Esophagus squamous epithelium (tissue), 5 donors: Measurements from ENCODE around the gene DOCK1. TPM values are rescaled to one million over a fixed set of nuclear protein-coding genes. Genes with fewer than 3 reads are reported as not detected.

Experiments used
- DNase-seq: peaks from one replicate; lab custom pipeline; 2025; lab: John Stamatoyannopoulos, UW
- H3K27ac ChIP-seq, 4 donors: fragments of 200-600 bp; sonication (generic); one replicate each; pipeline ENCODE4 v1.5.1; 2016 to 2019; ENCODE audit warnings: mild to moderate bottlenecking in 1 of 4
- H3K27me3 ChIP-seq, 4 donors: fragments of 200-600 bp; sonication (generic); 1 replicate in 3 of 4; 2 replicates in 1 of 4; pipeline versions ENCODE4 v1.5.1 to v1.6.0; 2017 to 2021; ENCODE audit warnings: antibody characterized with exemption in 1 of 4
- H3K36me3 ChIP-seq, 3 donors: fragments of 200-600 bp; sonication (generic); one replicate each; pipeline ENCODE4 v1.5.1; 2016 to 2019
- H3K4me1 ChIP-seq, 3 donors: fragments of 200-600 bp; sonication (generic); one replicate each; pipeline ENCODE4 v1.5.1; 2017 to 2019
- H3K4me3 ChIP-seq, 4 donors: fragments of 200-600 bp; sonication (generic); 1 replicate in 3 of 4; 2 replicates in 1 of 4; pipeline ENCODE4 v1.5.1; 2016 to 2019; ENCODE audit warnings: mild to moderate bottlenecking in 2 of 4, moderate library complexity in 1 of 4
- H3K9me3 ChIP-seq, 3 donors: fragments of 200-600 bp; sonication (generic); one replicate each; pipeline ENCODE4 v1.5.1; 2016 to 2019
- CTCF ChIP-seq, 6 experiments: fragments of 450-650 bp in 4 of 6; fragments of 200-600 bp in 2 of 6; sonication (generic) in 2 of 6; IDR thresholded peaks; one replicate each; pipeline ENCODE4 v1.5.1; 2016 to 2019; ENCODE audit warnings: antibody characterized with exemption in 6 of 6, mild to moderate bottlenecking in 4 of 6, moderate library complexity in 4 of 6
- POLR2A ChIP-seq, 4 donors: fragments of 450-650 bp; IDR thresholded peaks; one replicate each; pipeline ENCODE4 v1.6.1; 2017; ENCODE audit warnings: antibody characterized with exemption in 4 of 4, mild to moderate bottlenecking in 4 of 4, moderate library complexity in 3 of 4
- WGBS, 2 donors: methylation state at CpG; one replicate each; pipeline ENCODE4 v1.1.5; 2018; 5-methylcytosine and 5-hydroxymethylcytosine counted together
- intact Hi-C: fragments of 100-400 bp; cut with DNase I; formaldehyde crosslinking; loops from one replicate; pipeline ENCODE4 v1.15.0; 2022
- total RNA-seq, 4 donors: library from RNA; depleted of rRNA; stranded (reverse); fragments of >200 nt; gene quantifications; one replicate each; pipeline ENCODE4 v1.1.0, GENCODE V29; 2016
- donor health status: DM: yes; HTN: yes; CAD: no.

The DOCK1 gene
- total RNA-seq, 4 donors from 2014 or later: 31.8 to 83.4 (median 49.8) TPM

DNA sequence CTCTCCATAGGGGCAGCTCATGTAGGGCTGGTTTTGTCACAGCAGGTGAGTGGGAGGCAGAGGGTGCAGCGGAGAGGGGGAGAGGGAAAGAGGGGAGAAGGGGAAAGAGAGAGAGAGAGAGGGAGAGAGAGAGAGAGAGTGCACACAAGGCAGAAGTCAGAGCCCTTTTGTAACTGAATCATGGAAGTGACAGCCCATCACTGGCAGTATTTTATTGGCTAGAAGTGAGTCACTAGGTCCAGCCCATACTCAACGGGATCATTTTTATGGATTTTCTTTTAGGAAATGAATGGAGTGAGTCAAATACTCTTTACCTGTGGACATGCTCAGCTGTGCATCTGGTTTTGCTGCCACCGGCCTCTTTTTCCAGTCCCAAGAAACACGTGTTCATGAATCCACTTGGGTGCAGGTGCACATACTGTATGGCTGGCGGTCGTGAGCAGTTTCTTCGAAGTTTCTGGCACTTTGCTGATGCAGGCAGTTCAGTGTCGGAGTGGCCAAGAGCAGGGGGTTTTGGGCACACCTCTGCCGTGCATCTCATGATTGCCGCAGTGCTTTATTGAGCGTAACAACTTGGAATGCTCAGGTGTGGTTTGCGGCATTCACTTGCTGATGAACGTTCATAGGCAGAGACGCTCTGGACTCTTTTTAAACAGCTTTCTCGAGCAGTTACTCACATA, 40.3 kb downstream of the DOCK1 start:
- TF ChIP-seq POLR2A (IDR thresholded peaks at IDR 0.05) (no peak), CTCF (IDR thresholded peaks at IDR 0.05) (no peak)
- Histone ChIP-seq H3K27me3 (no peaks in the 10 kb centered on the region), H3K27ac (no peak overlapping the region), H3K36me3 (peaks cover 0 to 23% (median 0%) of the 10 kb centered on the region in 3 donors), H3K4me1 (no peaks in the 10 kb centered on the region), H3K4me3 (no peak overlapping the region), H3K9me3 (no peaks in the 10 kb centered on the region)
- no peak for DNase-seq
- intact Hi-C loops: no loop called here
- WGBS, 2 donors: 76 to 78% methylated on average over 14 of the region's 15 CpGs

DNA sequence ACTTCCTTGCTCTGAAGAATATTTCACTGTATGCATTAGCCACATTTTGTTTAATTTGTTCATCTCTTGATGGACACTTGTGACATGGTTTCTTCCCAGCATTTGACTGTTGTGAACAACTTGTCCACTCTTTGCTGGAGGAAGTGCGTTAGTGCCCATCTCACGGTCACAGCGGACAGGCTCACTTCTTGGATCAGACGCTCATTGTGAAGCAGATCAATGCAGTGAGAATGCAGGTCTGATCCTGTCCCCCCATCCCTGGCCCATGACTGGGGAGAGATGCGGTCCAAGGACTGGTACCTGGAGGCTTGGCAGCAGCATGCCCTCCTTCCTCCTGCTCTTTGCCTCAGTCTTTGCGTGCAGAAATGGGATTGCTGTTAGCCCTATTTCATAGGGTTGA, 41.5 kb downstream of the DOCK1 start:
- H3K4me1 ChIP-seq: no peaks in the 10 kb centered on the region
- WGBS, 2 donors: 90 to 94% methylated on average over 5 of the region's 6 CpGs
- no peaks in the 10 kb centered on the region for H3K27me3 ChIP-seq
- intact Hi-C loops: no loop called here
- TF ChIP-seq POLR2A (IDR thresholded peaks at IDR 0.05): no peak
- TF ChIP-seq CTCF (IDR thresholded peaks at IDR 0.05): no peak
- peaks cover 0 to 23% (median 0%) of the 10 kb centered on the region in 3 donors for H3K36me3 ChIP-seq
- no peak overlapping the region for H3K4me3 ChIP-seq
- DNase-seq: no peak
- no peak overlapping the region for H3K27ac ChIP-seq
- no peaks in the 10 kb centered on the region for H3K9me3 ChIP-seq

DNA sequence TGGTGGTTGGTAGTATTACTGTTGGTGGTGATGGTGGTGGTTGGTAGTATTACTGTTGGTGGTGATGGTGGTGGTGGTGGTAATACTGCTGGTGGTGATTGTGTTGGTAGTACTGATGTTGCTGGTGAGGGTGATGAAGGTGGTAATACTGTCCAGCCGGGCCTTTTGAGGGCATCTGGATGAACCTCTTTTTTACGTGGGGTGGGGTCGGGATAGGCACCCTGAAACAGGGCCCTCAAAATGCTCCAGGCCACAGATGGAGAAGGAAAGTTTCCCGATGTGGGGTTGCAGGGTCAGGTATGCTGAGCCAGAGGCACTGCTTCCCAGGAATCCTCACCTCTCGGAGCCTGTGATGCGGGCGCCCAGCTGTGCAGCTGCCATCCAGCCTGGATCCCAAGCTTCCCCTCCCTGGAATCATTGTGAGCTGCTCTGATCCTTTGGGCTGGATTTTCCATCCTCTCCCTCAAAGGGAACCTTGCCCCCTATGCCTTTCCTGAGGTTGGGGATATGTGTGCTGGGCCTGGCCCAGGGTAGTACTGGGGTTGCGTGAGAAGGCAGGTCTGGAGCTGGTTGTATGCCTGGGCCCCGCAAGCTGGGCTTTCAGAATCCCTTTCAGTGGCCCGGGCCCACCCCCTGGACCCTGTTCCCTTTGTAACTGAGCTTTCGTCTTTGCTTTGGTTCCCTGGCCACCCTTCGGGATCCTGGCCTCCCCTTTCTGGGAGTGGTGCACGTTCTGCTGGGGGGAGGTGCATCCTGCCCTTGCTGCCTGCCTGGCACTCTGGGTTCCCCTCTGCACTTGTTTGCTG, 43.3 kb downstream of the DOCK1 start:
- no peak overlapping the region for H3K27ac ChIP-seq
- H3K4me3 ChIP-seq: no peak overlapping the region
- intact Hi-C loops: no loop called here
- no peak for TF ChIP-seq POLR2A (IDR thresholded peaks at IDR 0.05)
- no peak for TF ChIP-seq CTCF (IDR thresholded peaks at IDR 0.05)
- 92 to 95% methylated on average over 7 of the region's 13 CpGs for WGBS, 2 donors
- no peaks in the 10 kb centered on the region for H3K9me3 ChIP-seq
- H3K4me1 ChIP-seq: no peaks in the 10 kb centered on the region
- H3K36me3 ChIP-seq: peaks cover 0 to 23% (median 0%) of the 10 kb centered on the region in 3 donors
- no peaks in the 10 kb centered on the region for H3K27me3 ChIP-seq
- DNase-seq: no peak

GRCh38 chr10:126949161-126949503, 43.9 kb downstream of the DOCK1 start:
- Histone ChIP-seq H3K27ac (no peak overlapping the region), H3K9me3 (no peaks in the 10 kb centered on the region), H3K36me3 (peaks cover 0 to 23% (median 0%) of the 10 kb centered on the region in 3 donors), H3K4me3 (no peak overlapping the region), H3K27me3 (no peaks in the 10 kb centered on the region), H3K4me1 (no peaks in the 10 kb centered on the region)
- intact Hi-C loops: no loop called here
- 25 to 81% methylated on average over 2 to 3 of the region's 4 CpGs for WGBS, 2 donors
- TF ChIP-seq CTCF (IDR thresholded peaks at IDR 0.05) (no peak), POLR2A (IDR thresholded peaks at IDR 0.05) (no peak)
- DNase-seq: no peak
